Embryonic facial prominence (tissue), 1 donor: ENCODE data around the gene SYT5.

ENCODE experiments used
- DNase-seq: peaks from one replicate; pipeline ENCODE4 v3.0.0-alpha.2; 2016; ENCODE audit errors: extremely low spot score

Gene SYT5

DNA sequence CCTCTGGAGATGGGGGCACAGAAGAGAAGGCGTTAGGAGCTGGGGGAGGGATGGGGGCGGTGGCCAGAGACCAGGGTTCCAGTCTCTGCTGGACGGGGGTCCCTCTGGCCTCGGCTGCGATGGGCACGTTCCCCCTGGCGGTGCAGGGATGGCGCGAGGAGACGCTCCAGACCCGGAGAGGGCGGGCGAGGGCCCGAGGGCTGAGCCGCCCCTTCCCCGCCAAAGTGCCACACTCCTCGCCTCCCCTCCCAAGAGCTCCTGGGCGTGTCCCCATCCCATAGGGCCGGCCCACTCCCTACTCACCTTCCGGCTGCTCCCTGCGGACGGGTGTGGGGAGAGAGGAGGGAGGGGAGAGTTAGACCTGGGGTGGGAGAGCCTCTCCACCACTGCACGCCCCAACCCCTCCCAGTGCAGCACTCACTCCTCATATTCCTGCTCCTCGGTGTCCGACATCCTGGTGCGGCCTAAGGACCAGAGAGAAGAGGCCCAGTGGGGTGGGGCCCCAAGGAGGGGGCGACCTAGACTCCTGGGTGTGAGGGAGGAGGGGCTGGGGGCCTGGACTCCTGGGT, 33.3 kb downstream of the SYT5 start:
- DNase-seq = no peak

DNA sequence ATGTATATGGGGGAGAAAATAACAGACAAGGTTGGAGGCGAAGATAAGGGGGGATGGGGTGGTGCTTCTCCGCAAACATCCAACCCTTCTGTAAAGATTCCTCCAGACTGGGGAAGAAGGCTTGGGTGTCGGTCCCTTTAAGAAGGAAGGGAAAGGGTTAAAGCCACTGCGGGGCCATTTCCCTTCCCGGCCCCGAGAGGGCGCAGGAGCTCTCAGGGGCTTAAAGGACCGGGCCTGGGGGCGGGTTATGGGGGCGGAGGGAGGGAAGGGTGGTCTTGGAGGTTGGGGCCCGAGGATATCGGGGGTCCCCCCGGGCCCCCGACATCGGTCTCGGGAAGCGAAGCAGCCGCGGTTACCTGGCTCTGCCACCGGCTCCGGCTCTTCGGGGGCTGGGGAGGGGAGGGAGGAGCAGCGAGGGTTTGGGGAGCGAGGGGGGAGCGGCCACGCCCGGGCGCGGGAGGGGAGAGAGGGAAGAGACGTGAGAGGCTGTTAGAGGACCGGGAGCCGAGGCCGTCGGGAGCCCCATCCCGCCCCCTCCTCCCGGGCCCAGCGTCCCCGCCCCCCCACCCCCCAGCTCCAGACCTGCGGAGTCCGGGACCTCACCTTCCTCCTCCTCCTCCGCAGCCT, 33.9 kb downstream of the SYT5 start:
- DNase-seq = no peak

DNA sequence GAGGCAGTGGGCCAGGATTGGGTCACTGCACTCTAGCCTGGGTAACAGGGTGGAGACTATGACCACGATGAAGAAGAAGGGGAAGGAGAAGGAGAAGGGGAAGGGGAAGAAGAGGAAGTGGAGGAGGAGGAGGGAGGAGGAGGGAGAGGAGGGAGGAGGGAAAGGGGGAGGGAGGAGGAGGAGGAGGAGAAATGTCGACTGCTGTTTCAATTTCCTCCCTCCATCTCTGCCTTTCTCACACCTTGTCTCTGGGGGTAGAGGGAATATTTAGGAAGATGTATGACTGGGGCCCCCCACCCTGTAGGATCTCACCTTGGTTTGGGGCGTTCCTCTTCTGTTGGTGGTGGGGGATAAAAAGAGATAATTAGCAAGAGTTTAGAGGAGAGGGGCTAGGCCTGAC, 34.9 kb downstream of the SYT5 start:
- DNase-seq = no peak

DNA sequence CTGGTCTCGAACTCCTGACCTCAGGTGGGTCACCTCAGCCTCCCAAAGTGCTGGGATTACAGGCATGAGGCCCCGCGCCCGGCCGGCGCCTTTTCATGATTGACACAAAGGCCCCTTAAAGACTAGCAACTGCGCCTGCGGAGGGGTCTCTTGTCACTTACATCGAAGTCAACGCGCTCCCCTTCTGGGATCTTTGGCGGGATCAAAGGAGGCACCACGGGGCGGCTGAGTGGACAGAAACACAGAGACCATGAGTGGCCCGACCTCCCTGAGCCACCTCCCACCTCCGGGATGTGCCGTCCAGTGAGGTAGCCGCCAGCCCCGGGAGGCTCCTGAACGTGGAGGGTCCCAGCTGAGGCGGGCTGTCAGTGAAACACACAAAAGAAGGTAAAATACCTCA, 38.4 kb downstream of the SYT5 start:
- no peak for DNase-seq

DNA sequence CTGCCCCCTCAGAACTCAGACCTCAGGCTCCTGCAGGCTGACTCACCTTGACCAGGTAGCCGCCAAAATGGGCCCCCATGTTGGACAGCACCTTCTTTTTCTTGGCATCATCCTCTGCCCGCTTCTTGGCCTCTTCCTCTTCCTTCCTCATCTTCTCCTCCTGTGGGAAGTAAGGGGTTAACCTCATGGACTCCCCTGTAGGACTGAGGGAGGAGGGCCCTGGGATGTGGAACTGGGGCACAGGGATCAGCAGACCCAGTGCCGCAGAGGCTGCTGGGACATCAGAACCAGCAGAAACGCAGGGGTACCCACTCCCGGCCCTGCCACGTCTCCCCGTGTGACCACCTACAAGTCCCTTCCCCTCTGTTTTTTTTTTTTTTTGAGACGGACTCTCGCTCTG, 42.2 kb downstream of the SYT5 start:
- DNase-seq = no peak

DNA sequence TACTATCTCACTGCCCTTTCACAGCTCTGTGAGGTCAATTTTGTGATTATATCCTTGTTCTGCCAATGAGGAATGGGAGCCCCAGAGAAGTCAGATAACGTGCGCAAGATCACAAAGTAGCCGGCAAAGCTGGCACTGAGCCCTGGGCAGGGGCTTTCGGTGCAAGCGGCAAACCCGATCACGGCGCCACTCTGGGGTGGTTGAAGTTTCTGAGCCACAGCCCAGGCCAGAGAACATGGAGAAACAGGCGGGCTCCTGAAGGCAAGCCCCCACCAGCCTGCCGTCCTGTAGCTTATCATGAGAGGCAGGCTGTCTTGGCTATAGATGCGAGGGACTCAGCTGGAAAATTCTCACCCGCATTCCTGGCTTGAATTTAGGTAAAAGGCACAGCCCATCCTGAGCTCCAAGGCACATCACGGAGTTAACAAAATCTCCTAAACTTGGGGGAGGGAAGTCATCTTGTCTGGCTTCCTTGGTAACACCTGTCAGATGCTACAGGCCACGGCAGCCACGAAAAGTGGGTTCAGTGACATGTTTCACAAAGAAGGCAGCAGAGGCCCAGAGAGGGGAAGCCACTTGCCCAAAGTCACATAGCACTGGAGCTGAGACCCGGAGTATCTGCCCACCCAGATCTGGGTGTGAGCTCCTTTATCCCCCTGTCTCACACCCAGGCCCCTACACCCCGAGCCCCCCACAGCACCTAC, 43.5 kb downstream of the SYT5 start:
- no peak for DNase-seq

DNA sequence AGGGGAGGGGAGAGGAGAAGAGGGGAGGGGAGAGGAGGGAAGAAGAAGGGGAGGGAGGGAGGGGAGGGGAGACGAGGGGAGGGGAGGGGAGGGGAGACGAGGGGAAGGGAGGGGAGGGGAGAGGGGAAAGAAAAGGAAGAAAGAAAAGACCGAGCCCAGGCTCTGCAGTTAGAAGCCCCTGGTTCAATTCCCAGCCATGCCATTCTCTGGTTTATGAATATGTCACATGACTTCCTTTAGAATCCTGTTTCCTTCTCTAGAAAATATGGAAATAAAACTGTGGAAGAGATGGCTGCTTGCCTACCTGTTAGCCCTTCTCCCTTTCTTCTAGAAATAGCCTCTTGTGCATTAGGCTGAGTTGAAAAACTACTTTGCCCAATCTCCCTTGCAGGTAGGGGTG, 45.4 kb downstream of the SYT5 start:
- DNase-seq = no peak

DNA sequence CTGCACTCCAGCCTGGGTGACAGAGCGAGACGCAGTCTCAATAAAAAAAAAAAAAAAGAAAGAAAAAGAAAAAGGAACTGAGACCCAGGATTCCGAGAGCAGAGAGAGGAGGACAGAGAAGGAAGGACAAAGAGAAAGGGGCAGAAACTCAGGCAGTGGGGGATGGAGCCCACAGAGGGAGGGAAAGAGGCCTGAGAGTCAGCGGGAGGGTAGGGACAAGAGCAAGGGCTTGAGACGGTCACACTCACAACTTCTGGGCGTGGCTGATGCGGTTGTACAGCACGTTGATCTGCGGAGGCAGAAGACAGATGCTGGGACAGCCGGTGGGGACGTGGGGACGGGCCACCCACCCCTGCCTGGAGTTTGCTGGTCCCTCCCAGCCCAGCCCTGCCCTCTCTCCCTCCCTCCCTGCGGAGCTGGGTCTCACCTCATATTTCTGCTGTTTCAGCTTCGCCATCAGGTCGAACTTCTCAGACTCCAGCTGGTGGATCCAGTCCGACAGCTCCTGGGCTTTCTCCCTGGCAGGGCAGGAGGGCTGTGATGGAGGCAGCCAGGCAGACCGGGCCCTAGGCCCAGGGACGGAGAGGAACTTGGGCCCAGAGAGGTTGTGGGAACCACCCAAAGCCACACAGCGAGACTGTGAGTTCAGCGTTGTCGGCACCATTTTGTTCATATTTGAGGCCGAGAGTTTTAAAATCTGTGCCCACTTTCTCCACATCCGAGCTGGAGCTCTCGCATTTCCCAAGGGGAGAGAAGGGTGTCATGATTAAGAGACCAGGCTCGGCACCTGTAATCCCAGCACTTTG, 46.2 kb downstream of the SYT5 start:
- DNase-seq = no peak

DNA sequence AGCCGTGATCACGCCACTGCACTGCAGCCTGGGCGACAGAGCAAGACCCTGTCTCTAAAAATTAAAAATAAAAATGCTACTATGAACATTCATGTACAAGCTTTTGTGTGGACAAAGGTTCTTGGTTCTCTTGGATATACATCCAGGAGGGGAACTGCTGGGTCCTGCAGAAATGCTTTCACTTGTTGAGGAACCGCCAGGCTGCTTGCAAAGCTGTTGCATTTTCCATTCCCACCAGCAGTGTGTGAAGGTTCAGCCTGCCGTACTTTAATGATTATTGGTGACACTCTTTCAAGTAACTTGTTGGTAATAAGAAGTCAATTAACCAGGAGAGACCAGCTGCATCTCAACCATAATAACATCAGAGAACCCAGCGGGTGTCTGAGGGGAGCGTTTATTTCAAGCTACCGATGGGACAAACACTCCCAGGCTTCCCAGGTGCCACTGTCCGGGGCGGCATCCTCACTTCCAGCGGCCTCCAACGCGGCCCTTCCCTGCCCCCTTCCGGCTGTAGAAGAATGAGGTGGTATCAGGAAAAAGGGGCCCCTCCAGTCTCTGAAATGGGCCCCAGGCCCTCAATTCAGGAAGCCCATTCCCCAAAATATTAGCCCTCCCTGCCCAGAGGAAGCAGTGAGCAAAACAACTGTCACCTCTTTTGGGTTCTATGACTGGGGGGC, 47.5 kb downstream of the SYT5 start:
- DNase-seq = no peak

DNA sequence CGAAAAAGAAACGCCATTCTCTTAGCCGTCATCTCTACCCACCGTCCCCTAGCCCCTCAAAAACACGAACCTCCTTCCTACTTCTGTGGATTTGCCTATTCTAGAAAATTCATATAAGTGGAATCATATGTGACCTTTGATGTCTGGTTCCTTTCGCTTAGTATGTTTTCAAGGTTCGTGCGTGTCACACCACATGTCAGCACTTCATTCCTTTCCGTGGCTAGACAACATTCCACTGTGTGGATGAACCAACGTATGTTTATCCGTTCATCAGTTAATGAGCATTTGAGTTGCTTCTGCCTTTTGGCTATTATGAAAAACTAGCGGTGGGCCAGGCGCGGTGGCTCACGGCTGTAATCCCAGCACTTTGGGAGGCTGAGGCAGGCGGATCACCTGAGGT, 48.7 kb downstream of the SYT5 start:
- DNase-seq = no peak
